Kidney (tissue), 14 donors: ENCODE data around the gene PDZRN4. TPM values are rescaled to one million over a fixed set of nuclear protein-coding genes. Genes with fewer than 3 reads are reported as not detected.

Experiments used
- DNase-seq, 5 donors: peaks; one replicate each; pipeline ENCODE4 v3.0.0-alpha.2; 2013 to 2020
- FAIRE-seq: peaks from 2 replicates; lab custom pipeline; 2012; peaks lifted over from hg19 to GRCh38; lab: Jason Lieb, UNC
- H3K27ac ChIP-seq, 2 donors: one replicate each; pipeline ENCODE4 v1.7.0; 2013; ENCODE audit warnings: low read depth in 2 of 2, low read length in 2 of 2, inconsistent platforms in 1 of 2
- H3K27me3 ChIP-seq: one replicate; pipeline ENCODE4 v1.7.1; 2013; ENCODE audit warnings: low read length, inconsistent platforms; ENCODE audit not compliant: control insufficient read depth, insufficient read depth
- H3K36me3 ChIP-seq, 3 donors: one replicate each; pipeline versions ENCODE4 v1.7.0 to v1.7.1; 2013; ENCODE audit warnings: low read length in 3 of 3, control low read depth in 1 of 3, inconsistent platforms in 1 of 3; ENCODE audit not compliant: insufficient read depth in 3 of 3, control insufficient read depth in 2 of 3
- H3K4me1 ChIP-seq, 3 donors: one replicate each; pipeline versions ENCODE4 v1.7.0 to v1.7.1; 2013; ENCODE audit warnings: low read length in 3 of 3, inconsistent platforms in 1 of 3, low read depth in 1 of 3; ENCODE audit not compliant: control insufficient read depth in 2 of 3, insufficient read depth in 2 of 3
- H3K4me3 ChIP-seq, 3 donors: one replicate each; pipeline versions ENCODE4 v1.7.0 to v1.8.1; 2013; ENCODE audit warnings: low read length in 3 of 3, control low read depth in 1 of 3, inconsistent platforms in 1 of 3
- H3K9ac ChIP-seq, 3 donors: one replicate each; pipeline versions ENCODE4 v1.7.0 to v1.7.1; 2013; ENCODE audit warnings: low read length in 3 of 3, control low read depth in 1 of 3, inconsistent platforms in 1 of 3
- H3K9me3 ChIP-seq, 3 donors: one replicate each; pipeline versions ENCODE4 v1.7.0 to v1.7.1; 2013; ENCODE audit warnings: low read length in 3 of 3, control low read depth in 1 of 3, inconsistent platforms in 1 of 3; ENCODE audit not compliant: control insufficient read depth in 2 of 3, insufficient read depth in 1 of 3
- CTCF ChIP-seq: IDR thresholded peaks from 3 replicates; pipeline ENCODE4 v1.5.1; 2012; ENCODE audit warnings: mild to moderate bottlenecking, moderate library complexity, borderline replicate concordance; ENCODE audit not compliant: insufficient read depth; ENCODE audit errors: extremely low read depth
- intact Hi-C: fragments of 100-400 bp; cut with DNase I; formaldehyde crosslinking; loops from one replicate; pipeline ENCODE4 v1.11.1; 2022
- polyA plus RNA-seq: library from polyadenylated mRNA; stranded (reverse); fragments of 350-450 nt; fragmentation: Illumina TruSeq; extraction: RNeasy Lipid Tissue Mini Kit (QIAGEN cat#74804); gene quantifications from one replicate; pipeline ENCODE4 v1.2.3, GENCODE V29; 2014; ENCODE audit warnings: low read depth, low replicate concordance; ENCODE audit not compliant: insufficient read depth
- total RNA-seq: library from RNA; stranded (reverse); fragmentation: NEBNext Ultra II Directional; extraction: Animal tissue kit (Norgen Biotek cat#: 25700); gene quantifications from one replicate; pipeline ENCODE4 v1.2.1, GENCODE V29; 2021
- donor health status: control.
- donor health status: control.
- donor health status: control.
- donor health status: control.
- donor health status: control.
- donor health status: DM: yes; HTN: yes; CAD: no.
- donor health status: Normal renal cell carcinoma (clear cell type).

The PDZRN4 gene
- total and polyA plus RNA-seq, 2 donors from 2014 or later = 0.56 to 2.1 TPM

DNA sequence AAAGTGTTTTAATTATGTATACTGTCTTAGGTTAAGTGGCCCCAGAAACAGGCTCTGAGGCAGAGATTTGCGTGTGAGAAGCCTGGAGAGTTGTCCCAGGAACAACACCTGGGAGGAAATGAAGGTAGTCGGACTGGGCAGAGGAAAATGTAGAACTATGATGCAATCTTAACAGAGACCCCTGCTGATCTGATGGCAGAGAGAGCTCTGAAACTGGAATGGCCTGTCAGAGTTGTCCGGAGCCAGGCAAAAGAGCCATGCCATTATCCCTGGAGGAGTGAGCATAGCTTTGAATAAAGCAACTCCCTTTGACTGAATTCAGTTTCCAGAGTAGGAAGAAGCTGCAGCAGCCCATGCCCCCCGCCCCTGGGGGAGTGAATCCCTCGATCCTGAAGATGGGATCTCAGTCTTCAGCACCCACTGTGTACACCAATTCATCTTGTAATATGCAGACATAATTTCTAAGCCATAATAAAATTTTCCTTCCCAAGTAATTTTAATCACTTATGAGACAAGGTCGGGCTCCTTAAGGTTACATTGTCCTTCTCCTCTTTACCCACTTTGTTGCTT lies 264.8 kb downstream of the PDZRN4 start:
- DNase-seq = no peak
- intact Hi-C loops = no loop called here
- Histone ChIP-seq H3K27me3 (no peaks in the 10 kb centered on the region), H3K27ac (no peak overlapping the region), H3K9ac (no peak overlapping the region), H3K36me3 (no peaks in the 10 kb centered on the region), H3K4me1 (no peaks in the 10 kb centered on the region), H3K4me3 (no peak overlapping the region), H3K9me3 (no peaks in the 10 kb centered on the region)
- no peak for TF ChIP-seq CTCF
- no peak for FAIRE-seq

DNA sequence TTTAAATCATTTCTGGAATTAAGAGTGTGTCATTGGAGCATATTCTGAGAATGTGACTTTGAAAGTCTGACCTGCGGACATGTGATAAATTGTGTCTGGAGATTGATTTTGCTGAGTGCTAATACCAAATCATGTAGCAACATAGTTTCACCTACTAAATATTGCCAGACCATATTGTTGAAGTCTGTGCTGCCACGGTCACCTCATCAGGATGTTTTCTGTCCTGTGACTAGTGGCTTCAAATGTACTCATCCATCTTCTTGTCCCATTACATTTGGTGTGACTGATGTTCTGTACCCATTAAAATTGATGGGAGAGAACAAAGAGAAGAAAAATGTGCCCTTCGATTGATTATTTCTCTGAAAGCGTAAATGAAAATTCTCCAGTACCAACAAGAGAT lies 265.3 kb downstream of the PDZRN4 start:
- no peak for FAIRE-seq
- intact Hi-C loops = no loop called here
- no peaks in the 10 kb centered on the region for H3K4me1 ChIP-seq

GRCh38 chr12:41459111-41459905 lies 271.2 kb downstream of the PDZRN4 start:
- Histone ChIP-seq H3K27me3 (no peaks in the 10 kb centered on the region), H3K4me3 (no peak overlapping the region), H3K27ac (no peak overlapping the region), H3K36me3 (no peaks in the 10 kb centered on the region), H3K9me3 (no peaks in the 10 kb centered on the region), H3K9ac (no peak overlapping the region), H3K4me1 (no peaks in the 10 kb centered on the region)
- no peak for DNase-seq
- FAIRE-seq = no peak
- intact Hi-C loops = no loop called here
- TF ChIP-seq CTCF = no peak

More for the DNA sequence above, 265.3 kb downstream of the PDZRN4 start:
- Histone ChIP-seq H3K9me3 (no peaks in the 10 kb centered on the region), H3K4me3 (no peak overlapping the region), H3K27me3 (no peaks in the 10 kb centered on the region), H3K27ac (no peak overlapping the region), H3K9ac (no peak overlapping the region), H3K36me3 (no peaks in the 10 kb centered on the region)
- no peak for TF ChIP-seq CTCF
- DNase-seq = no peak
